Gastroesophageal sphincter (tissue), 3 donors: ENCODE data around the gene GPATCH8.

Experiments used
- EP300 ChIP-seq: sonication (generic); formaldehyde crosslinking; IDR thresholded peaks from one replicate; pipeline ENCODE4 v1.6.1; 2017; ENCODE audit warnings: antibody characterized with exemption, mild to moderate bottlenecking
- POLR2A ChIP-seq, 2 donors: fragments of 450-650 bp; IDR thresholded peaks; one replicate each; pipeline ENCODE4 v1.6.1; 2017; ENCODE audit warnings: antibody characterized with exemption in 2 of 2, mild to moderate bottlenecking in 2 of 2, moderate library complexity in 1 of 2
- POLR2AphosphoS5 ChIP-seq: sonication (generic); formaldehyde crosslinking; IDR thresholded peaks from one replicate; pipeline ENCODE4 v1.6.1; 2017; ENCODE audit warnings: antibody characterized with exemption
- TF ChIP-seq, protein P1 (sequence below), 4 experiments: fragments of 200-600 bp in 2 of 4; fragments of 450-650 bp in 2 of 4; sonication (generic) in 1 of 4; IDR thresholded peaks; one replicate each; pipeline ENCODE4 v1.5.1; 2017 to 2019; ENCODE audit warnings: antibody characterized with exemption in 4 of 4, mild to moderate bottlenecking in 2 of 4, moderate library complexity in 2 of 4

DNA sequence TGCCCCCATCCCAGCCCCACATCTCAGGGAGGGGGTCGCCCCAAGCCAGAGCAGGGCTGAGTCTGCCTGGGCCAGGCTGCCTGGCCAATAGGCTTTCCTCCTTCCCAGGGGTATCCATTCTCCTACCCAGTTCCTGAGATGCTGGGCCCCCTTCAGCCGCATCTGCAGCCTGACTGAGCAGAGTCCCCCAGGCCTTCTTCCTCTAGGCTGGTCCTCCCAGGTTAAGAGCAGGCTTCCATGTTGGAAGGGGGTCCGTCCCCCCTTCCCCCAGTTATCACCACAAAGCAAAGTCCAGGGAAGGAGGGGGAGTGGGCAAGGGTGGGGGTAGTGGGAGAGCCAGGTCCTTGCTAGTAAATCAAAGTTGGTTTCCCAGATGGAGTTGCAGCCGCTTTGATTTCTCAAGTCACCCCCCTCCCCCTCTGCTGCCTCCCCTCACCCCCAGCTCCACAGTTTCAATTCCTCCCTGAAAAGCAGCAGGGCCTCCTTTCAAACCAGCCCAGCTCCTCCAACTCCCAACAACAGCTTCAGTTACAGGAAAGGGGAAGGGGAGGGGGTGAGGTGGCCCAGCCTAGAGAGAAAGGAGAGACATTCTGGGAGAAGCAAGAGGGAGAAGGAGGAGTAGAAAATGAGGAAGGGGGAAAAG is 44.5 kb upstream of the GPATCH8 start:
- TF ChIP-seq, protein P1, sequence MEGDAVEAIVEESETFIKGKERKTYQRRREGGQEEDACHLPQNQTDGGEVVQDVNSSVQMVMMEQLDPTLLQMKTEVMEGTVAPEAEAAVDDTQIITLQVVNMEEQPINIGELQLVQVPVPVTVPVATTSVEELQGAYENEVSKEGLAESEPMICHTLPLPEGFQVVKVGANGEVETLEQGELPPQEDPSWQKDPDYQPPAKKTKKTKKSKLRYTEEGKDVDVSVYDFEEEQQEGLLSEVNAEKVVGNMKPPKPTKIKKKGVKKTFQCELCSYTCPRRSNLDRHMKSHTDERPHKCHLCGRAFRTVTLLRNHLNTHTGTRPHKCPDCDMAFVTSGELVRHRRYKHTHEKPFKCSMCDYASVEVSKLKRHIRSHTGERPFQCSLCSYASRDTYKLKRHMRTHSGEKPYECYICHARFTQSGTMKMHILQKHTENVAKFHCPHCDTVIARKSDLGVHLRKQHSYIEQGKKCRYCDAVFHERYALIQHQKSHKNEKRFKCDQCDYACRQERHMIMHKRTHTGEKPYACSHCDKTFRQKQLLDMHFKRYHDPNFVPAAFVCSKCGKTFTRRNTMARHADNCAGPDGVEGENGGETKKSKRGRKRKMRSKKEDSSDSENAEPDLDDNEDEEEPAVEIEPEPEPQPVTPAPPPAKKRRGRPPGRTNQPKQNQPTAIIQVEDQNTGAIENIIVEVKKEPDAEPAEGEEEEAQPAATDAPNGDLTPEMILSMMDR (IDR thresholded peaks at IDR 0.05): no peak
- no peak for TF ChIP-seq POLR2A (IDR thresholded peaks at IDR 0.05)
- no peak for TF ChIP-seq POLR2AphosphoS5
- TF ChIP-seq EP300: no peak
